HTERT RPE-1 (cell line): ENCODE measurements around the gene SCYL1.

Source experiments
- in situ Hi-C: fragments of 300-500 bp; cut with MboI; formaldehyde crosslinking; loops from 4 replicates; pipeline ENCODE4 v1.14.3; 2020; ENCODE audit warnings: low sequenced_read_pairs

The SCYL1 gene

DNA sequence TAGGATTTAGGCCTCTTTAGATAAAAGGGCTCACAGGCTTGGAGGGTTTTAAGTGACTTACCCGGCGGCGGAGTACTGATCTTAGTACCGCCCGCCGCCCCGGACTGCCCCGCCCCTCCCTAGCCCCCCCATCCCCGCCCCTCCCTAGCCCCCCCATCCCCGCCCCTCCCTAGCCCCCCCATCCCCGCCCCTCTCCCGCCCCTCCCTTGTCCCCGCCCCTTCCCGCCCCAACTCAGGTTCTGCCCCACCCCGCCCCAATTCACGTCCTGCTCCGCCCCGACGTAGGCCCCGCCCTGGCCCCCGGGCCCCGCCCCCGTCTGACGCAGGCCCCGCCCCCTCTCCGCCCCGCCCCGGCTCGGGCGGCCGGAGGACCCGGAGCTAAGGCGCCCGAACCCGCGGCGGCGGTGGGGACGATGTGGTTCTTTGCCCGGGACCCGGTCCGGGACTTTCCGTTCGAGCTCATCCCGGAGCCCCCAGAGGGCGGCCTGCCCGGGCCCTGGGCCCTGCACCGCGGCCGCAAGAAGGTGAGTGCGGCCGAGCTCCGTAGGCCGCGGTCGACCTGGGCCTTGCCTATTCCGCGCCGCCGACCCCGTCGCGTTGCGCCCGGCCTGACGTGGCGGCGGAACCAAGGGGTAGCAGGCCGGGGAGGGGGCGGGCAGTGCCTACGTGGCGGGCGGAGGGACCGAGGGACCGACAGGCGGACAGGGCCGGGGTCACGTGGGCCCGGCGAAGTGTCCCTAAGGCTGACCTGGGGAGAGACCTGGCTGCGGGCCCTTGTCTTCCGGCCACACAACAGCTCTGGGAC lies at the start of gene SCYL1:
SCYL1 (plus strand) TSS at position 343 of the 805 bp plus-strand sequence; CDS start at position 414, 71 bp downstream.
- in situ Hi-C loops, result no loop called here

DNA sequence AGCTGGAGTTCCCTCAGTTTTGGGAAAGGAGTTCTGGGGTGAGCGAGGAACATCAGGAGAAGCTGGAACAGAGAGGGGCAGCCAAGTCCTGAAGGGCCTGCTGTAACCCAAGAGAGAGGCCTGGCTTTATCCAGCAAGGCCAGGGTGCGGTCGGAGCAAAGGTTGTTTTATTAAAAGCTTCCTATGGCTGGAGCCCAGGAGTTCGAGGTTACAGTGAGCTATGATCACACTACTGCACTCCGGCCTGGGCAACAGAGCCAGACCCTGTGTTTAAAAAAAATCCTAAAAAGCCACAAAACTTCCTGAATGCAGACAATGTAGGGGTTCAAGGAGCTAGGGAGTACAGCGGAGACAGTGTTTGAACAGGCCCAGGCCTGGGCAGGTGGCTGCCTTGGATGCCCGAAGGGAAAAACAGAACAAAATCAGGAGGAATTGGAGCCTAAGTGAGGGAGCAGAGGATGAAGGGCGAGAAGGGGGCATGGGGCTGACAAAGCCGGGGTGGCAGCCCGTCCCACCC lies 48.2 kb upstream of the SCYL1 start:
- in situ Hi-C loops, result no loop called here

DNA sequence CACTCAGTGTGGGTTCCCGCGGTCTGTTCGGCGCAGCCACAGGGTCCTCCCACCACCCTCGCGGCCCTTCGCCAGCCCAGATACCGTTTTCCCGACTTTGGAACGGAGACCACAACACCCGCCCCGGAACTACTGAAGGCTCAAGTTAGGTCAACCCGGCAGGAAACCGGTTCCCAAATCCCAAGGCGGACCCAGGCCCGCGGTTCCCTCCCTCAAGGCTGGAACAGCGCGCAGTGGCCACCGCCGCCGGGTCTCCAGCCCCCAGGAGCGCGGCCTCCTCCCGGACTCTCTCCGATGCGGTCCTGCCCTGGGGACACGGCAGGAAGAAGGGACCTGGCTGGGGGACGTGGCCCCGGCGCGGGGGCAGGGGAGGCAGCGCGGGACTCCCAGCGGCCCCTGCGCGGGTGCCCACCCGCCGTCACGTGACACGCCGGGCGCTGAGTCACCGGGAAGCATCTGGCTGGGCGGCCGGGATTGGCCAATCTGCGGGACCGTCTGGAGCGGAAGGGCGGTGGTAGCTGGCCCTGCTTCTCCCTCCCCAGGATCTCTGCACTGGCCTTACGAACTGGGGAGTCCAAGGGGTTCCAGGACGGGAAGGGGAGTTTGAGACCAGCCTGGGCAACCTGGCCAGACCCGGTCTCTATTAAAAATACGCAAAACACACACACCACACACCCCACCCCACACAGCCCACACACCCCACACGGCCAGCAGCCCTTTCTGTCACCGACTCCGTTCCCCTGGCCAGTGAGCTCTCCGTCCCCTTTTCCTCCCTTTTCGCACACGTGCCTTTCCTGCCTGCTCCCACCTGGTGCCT lies 47.5 kb upstream of the SCYL1 start:
- in situ Hi-C loops, result no loop called here

DNA sequence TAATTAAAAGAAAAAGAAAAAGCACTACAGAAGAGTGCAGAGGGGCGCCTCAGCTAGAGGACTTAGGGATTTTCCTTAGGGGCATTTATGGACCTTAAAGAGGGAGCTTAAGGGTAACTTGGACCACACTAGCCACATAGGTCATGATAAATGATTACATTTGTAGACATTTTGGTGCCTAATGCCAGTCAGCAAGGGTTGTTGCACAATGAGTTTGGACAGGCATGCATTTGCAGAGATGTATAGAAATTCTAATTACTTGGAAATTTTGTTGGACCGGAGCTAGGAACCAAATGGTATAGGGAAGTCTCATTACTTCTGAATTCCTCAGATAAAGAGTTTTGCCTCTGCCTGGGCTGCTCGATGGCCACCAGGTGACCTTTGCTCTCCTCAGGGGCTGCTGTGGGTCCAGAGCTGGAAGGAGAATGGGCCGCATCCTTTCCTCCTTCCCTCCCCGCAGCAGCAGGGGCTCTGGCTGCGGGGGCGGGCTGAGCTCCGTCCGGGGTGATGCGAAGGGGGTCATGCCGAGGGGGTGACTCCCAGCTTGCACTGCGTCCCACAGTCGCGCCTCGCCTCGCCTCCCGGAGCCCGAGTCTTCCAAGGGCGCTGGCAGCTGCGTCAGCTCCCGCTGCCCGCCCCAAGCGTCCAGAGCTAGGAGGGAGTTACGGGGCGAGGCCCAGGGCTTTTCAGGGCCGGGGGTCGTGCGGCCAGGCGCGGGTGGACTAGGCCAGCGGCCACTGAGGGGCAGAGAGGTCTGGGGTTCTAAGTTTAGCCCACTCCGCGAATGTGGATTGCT lies 46.3 kb upstream of the SCYL1 start:
- in situ Hi-C loops, result no loop called here

DNA sequence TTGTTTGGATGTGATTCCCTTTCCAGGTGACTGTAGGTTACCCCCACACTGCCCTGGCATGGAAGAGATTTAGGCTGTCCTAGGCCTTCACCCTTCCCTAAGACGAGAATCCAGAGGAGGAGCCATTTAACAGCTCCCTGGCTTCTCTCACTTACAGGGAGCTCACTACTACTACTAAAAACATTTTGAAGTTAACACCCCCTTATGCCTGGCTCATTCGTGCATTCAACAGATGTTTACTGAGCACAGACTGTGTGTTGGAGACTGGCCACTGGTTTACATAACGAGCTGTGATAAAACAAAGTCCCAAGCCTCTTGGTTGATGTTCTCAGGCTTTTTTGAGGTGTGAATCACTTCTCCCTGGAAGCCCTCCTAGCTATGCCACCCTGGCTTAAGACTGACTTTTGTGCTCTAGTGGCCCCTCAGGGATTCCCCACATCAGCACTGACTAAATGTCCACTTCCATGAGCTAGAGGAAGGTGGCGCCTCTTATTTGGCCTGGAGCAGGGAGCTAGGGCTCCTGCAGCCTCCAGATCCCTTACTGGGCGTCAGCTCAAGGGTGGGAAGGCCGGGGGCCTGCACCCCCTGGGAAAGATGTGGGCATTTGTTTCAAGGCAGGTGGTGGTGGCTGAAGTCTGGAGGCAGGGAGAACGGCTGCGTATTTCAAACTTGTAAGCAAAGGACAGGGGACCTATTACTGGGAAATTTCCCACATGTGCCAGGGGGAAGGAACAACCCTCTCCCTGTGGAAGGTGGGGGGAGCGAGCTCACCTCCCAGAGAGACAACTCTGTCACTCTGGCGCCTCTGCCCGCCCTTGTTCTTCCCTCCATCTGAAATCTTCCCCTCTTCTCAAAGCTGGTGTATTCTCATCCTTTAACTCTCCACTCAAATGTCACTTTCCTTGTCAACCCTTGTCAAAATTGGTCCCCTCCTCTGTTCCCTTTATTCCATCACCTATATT lies 45.4 kb upstream of the SCYL1 start:
- in situ Hi-C loops, result no loop called here

DNA sequence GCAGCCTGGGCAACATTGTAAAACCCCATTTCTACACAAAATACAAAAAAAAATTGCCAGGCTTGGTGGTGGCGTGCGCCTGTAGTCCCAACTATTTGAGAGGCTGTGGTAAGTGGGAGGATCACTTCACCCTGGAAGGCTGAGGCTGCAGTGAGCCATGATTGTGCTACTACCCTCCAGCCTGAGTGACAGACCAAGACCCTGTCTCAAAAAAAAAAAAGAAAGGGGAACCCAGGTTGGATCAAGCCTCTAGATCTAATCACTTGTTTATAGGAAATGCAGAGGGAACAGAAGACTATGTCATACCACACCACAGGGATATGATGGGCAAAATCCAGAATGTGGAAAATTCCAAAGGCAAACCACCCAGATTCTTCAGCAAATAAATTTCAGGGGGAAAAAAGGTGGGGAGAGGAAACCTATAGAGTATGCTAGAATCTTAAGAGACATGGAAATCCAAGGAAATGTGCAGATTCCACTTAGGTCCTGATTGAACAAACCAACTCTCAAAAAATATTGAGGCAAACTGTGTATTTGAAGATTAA lies 42.5 kb upstream of the SCYL1 start:
- in situ Hi-C loops, result no loop called here

DNA sequence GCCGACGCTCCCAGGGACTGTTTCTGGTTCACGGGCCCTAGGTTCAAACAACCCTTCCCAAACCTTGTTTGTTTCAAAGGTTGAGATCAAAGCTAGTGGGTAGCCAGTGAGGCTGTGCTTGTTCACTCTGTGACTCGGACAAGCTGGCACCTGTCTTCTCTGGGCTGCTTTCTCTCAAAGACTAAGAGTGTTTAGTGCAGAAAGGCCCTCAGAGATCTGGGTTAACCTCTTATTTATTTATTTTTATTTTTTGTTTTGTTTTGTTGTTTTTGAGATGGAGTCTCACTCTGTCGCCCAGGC lies 39.0 kb upstream of the SCYL1 start:
- in situ Hi-C loops, result no loop called here

DNA sequence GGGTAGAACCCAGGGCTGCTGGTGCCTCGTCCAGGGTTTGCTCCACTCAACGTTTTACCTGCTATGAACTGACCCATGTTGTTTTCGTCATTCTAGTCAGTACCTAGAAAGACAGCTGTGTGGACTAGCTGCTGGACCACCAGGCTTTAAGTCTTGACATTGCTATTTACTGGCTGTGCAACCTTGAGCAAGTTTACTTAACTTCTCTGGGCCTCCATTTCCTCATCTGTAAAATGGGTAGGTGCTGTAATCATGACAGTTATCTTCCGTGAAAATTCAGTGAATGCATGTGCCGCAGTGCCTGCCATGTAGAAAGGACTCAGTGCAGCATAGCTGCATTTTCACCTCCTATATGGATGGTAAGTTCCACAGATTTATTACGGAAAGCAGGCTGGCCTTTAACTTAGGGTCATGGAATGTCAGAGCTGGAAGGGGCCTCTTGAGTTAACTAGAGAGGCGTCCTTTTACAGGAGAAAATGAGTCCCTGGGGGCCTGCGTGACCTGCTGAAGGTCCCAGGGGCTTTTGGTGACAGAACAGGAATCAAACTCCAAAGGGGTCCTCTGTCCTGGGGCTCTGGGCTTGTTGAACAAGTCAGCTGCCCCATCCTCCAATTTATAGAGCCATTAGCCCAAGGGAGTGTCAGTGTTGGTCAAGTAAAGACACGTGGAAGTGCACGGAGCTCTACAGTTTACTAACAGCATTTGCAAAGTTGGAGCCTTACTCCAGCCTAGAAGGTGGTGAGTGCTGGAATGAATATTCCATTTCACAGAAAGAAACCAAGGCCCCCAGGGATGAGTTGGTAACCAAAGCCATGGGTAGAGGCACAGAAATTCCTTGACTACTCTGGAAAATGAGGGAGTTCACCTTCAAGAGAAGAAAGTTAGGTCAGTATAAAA lies 38.1 kb upstream of the SCYL1 start:
- in situ Hi-C loops, result no loop called here

DNA sequence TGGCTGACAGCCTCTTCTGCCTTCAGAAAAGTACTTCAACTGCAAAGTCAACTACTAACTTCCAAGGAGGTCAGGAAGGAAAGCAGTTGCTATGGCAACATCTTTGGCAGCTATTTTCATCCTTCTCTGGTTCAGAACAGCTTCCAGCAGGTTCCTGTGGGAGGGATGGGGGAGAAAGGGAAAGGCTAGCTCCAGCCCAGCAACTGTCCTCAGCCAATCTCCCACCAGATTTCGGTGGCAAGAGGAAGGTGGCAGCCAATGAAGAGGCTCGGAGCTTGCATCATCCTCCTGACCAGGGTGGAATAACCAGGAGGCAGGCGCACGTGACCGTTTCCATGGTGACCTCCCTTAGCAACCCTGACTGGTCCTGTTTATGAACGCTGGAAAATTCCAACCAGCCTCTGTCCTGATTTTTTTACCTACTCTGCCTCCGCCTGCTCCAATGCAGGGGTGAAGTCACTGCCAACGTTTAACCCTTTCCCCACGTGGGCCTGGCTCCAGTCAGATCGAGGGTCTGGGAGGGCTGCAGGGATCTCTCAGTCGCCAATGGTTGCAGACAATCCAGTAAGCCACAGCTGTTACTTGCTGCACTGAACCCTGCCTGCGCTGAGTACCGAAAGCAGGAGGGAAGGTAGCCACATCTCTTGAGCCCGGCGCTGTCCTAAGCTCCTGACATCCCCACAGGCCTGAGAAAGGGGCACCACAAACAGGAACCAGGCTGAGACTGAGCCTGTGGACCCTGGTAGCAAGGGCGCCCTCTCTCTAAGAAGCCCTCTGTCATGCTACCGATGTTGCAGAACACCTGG lies 37.2 kb upstream of the SCYL1 start:
- in situ Hi-C loops, result no loop called here

DNA sequence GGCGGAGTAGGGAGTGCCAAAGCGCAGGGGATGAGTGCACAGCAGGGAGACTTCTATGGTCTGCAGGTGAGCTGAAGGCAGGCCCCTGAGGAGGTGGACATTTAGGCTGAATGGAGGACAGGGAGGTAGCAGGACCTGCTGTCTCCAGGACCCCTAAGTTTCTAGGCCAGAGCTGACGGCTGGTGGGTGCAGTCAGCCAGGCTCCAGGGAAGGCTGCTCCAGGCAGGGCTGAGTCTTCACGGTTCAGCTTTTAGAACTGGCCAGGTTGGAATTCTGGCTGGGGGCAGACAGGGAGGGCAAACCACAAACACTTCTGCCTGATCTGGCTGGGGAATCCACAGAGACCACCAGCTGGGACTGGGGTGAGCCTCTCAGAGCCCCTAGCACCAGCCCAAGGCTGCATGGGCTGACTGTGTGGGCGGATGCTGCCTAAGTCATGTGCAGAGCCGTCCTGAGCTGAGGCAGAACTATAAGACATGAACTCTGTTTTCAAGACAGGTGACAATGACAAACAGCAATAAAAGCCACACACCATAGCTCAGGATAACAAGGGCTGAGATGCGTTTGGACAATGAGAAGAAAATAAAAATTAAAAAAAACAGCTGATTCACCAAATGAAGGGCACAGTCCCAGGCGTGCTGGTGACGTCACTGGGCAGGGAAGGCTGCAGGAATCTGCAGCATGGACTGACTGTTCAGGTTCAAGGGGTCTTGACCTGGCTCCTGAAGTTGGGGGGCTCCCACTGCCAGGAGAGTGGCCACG lies 36.4 kb upstream of the SCYL1 start:
- in situ Hi-C loops, result no loop called here

DNA sequence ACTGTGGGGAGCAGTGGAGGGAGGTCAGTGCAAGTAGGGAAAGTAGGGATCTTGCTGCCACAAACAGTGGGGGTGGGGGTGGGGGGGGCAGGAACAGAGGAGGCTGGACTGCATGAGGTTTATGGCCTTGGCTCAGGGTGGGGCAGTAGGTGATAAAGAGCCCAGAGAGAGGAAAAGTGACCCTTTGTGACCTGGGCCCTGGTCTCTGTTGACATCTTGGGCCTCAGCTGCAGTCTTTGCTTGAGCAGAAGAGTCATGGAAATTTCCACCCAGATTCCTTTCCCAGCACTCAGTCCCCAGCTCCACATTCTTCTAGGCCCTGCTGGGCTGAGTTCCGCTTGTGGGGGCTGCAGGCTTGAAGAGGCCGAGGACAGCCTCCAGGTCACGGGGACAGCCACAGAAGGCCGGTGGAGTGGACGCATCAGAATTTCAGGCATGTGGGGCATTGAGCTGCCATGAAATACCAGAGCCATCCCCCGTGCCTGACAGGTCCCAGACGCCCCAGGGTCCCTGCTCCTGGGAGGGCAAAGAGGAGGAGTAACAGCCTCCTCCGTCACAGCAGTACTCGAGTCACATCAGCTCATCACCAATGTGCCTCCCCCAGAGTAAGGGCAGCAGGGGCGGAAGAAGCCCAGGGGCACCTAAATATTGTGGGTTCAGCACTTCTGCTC lies 35.7 kb upstream of the SCYL1 start:
- in situ Hi-C loops, result no loop called here

DNA sequence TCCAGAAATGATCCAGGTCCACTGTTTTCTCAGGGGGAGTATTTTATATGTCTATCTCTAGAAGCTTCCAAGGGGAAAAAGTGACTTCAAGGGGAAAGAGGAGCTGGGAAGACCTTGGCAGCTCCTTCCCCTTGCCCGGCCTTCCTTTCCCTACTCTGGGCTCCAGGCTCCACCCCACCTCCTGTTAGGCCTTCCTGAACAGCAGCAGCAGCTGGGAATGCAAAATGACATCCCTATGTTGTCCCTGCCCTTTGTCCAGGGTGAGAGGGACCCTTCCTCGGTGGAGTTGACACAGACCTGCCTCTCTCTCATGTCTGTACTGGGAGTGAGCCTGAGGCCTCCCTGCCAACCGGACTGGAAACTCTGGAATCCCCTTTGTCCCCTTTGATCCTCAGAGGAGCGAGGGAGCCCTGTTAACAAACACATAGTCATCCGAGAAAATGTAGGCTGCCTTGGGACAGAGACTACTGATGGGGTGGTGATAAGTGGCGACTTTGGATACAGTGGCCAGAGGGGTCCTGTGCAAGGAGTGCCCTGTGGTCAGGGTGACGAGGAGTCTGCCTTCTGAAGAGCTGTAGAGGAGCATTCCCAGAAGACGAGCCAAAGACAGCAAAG lies 35.1 kb upstream of the SCYL1 start:
- in situ Hi-C loops, result no loop called here

DNA sequence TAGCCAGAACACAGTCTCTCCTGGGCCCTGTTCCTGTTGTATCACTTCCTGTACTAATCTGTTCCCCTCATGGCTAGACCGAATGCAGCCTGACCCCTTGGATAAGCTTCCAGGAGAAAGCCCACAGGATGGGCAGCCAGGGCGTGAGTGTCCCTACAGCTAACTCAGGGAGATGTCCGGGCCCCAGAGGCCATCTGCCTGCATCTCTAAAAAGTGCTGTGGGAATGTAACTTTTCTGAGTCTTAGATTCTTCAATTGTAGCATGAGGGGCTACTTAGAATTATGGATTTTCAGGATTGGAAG lies 33.8 kb upstream of the SCYL1 start:
- in situ Hi-C loops, result no loop called here

DNA sequence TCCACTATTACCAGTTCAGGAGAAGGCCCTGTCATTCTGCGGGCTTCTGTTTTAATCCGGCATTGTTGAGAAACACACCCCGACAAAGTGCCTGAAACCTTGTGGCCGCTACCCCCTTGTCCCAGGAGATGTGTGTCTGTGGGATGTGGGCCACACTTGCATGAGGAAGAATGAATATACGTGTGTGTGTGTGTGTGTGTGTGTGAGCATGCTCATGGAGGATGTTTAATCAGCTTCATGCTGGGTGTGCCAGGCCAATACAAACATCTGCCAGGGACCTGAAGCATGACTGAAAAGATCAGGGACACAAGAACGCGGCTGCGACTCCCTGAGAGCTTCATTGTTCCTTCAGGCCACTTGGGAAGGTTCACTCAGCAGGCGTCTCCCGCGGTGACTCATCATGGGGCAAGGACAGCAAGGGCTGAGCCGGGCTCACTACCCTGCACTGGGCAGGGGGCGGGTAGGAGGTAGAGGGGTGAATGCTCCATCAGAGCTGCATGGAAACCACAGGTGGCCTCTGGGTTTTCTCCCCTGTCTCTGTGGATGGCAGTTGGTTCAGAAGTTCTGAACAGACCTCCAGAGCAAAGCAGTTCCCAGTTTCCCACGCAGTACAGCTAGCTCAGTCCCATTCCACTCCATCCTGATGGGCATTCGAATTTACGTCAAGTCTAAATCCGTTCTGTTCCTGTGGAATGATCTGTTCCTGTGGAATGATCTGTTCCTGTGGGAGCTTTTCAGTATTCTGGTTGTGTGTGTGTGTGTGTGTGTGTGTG lies 33.1 kb upstream of the SCYL1 start:
- in situ Hi-C loops, result no loop called here

DNA sequence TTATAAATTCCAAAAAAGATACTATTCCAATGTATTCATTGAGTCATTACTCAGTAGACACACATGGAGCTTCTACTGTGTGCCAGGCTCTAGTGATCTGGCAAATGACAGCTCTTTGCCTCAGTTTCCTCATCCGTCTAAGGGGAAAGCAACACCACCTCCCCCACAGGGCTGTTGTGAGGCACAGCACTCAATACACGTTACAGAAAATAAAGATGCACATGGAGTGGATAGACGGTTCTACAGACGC lies 32.6 kb upstream of the SCYL1 start:
- in situ Hi-C loops, result no loop called here
